PFSK-1 (cell line): ENCODE results near the gene SNRNP70.

Experiments used
- FOXP2 ChIP-seq: optimal IDR thresholded peaks from 2 replicates; pipeline ENCODE3; 2011; ENCODE audit warnings: borderline replicate concordance, control low read depth, inconsistent platforms; ENCODE audit not compliant: insufficient read depth; ENCODE audit errors: extremely low read length, extremely low read depth
- POLR2AphosphoS5 ChIP-seq: IDR thresholded peaks from 2 replicates; pipeline ENCODE4 v1.6.1; 2012; ENCODE audit warnings: low read depth, mild to moderate bottlenecking, control low read depth, low read length, moderate library complexity
- SIN3A ChIP-seq: IDR thresholded peaks from 2 replicates; pipeline ENCODE4 v1.6.1; 2012; ENCODE audit warnings: mild to moderate bottlenecking, low read length, moderate library complexity, borderline replicate concordance; ENCODE audit not compliant: insufficient read depth
- TAF1 ChIP-seq: IDR thresholded peaks from 2 replicates; pipeline ENCODE4 v1.6.1; 2012; ENCODE audit warnings: low read length, control low read depth, borderline replicate concordance; ENCODE audit not compliant: insufficient read depth
- TF ChIP-seq, protein P1 (sequence below), 2 experiments: IDR thresholded peaks; 2 replicates each; pipeline versions ENCODE4 v1.6.1 to v1.8.0; 2011 to 2012; ENCODE audit warnings: low read depth in 2 of 2, low read length in 2 of 2, control low read depth in 1 of 2, inconsistent platforms in 1 of 2, mild to moderate bottlenecking in 1 of 2, moderate library complexity in 1 of 2; ENCODE audit not compliant: insufficient read depth in 1 of 2

SNRNP70 gene

DNA sequence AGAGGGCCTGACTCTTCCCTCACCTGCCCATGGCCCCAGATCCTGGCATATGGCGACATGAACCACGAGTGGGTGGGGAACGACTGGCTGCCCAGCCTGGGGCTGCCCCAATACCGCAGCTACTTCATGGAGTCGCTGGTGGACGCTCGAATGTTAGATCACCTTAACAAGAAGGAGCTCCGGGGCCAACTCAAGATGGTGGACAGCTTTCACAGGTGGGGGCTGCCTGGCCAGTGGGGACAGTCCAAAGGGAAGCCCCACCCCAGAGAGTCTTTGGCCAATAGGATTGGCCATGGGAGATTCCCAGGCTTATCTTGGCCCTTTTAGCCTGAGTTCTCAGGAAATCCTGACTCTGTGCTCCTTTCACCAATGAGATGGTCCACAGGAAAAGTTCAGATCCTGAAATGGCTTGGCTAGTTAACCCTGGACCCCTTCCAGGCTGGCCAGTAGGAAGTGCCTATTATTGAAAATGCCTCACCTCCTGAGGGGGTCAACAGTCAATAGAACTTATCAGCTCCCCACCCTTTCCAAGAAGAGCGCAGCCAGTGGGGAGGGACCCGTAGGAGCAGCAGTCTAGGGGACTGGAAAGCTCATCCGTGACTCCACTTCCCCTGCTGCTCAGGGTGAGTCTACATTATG lies 62.9 kb downstream of the SNRNP70 start:
- TF ChIP-seq TAF1 = no peak
- no peak for TF ChIP-seq POLR2AphosphoS5
- TF ChIP-seq, protein P1, sequence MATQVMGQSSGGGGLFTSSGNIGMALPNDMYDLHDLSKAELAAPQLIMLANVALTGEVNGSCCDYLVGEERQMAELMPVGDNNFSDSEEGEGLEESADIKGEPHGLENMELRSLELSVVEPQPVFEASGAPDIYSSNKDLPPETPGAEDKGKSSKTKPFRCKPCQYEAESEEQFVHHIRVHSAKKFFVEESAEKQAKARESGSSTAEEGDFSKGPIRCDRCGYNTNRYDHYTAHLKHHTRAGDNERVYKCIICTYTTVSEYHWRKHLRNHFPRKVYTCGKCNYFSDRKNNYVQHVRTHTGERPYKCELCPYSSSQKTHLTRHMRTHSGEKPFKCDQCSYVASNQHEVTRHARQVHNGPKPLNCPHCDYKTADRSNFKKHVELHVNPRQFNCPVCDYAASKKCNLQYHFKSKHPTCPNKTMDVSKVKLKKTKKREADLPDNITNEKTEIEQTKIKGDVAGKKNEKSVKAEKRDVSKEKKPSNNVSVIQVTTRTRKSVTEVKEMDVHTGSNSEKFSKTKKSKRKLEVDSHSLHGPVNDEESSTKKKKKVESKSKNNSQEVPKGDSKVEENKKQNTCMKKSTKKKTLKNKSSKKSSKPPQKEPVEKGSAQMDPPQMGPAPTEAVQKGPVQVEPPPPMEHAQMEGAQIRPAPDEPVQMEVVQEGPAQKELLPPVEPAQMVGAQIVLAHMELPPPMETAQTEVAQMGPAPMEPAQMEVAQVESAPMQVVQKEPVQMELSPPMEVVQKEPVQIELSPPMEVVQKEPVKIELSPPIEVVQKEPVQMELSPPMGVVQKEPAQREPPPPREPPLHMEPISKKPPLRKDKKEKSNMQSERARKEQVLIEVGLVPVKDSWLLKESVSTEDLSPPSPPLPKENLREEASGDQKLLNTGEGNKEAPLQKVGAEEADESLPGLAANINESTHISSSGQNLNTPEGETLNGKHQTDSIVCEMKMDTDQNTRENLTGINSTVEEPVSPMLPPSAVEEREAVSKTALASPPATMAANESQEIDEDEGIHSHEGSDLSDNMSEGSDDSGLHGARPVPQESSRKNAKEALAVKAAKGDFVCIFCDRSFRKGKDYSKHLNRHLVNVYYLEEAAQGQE (IDR thresholded peaks at IDR 0.05; ENCODE audit: insufficient read depth in 1 of 2, low read depth in 2 of 2, low read length in 2 of 2) = no peak
- TF ChIP-seq FOXP2 = no peak
- TF ChIP-seq SIN3A = no peak

DNA sequence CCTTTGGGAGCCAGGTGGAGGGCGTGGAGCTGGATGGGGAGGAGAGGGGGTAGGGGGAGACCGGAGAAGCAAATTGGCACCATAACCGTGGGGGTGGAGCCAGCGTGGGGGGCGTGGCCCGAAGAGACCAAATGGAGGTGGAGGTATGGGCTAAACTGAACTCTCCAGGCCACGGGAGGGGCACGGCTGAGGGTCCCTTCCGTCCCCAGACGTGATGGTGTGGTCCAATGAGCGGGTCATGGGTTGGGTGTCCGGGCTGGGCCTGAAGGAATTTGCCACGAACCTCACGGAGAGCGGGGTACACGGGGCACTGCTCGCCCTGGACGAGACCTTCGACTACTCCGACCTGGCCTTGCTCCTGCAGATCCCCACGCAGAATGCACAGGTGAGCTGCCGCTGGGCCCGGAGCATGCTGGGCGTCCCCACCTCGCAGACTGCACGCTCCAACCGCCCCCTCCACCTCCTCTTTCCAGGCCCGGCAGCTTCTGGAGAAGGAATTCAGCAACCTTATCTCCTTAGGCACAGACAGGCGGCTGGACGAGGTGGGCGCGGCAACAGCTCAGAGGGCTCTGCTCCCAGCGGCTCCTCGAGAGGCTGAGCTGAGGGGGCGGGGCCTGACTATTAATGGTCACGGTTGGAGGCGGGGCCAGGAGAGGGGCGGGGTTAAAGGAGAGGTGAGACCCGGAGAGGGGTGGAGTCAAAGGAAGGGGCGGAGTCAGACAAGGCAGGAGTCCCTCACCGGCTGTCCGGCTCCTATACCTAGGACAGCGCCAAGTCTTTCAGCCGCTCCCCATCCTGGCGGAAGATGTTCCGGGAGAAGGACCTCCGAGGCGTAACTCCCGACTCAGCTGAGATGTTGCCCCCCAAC lies 63.8 kb downstream of the SNRNP70 start:
- peak; percentile 40; the same call in 1 of the 2 replicates for TF ChIP-seq SIN3A
- 0 out of 2 replicates have a peak, but pooled peaks have one; percentile 68 for TF ChIP-seq POLR2AphosphoS5
- peak; percentile 31 for TF ChIP-seq FOXP2
- TF ChIP-seq, protein P1 (IDR thresholded peaks at IDR 0.05; ENCODE audit: insufficient read depth in 1 of 2, low read depth in 2 of 2, low read length in 2 of 2) = peak; percentile 87 to 94
- no peak for TF ChIP-seq TAF1

DNA sequence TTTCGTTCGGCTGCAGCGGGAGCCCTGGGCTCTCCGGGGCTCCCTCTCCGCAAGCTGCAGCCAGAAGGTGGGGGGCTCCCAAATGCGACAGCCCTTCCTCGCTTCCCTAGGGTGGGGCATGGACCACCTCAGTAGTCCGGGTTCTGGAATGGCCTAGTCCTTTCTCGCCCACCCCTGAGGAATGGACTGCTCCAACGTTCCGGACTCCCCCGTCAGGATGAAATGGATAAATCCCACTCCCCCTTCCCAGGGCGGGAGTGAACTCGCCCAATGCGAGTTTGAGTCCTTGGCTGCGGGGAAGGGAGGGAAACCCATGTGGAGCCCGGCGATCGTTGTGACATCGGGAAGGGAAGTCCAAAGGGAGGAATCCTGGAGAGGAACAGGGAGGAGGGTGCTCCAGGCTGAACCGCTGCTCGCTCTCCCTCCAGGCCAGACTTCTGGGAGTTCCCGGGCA lies 64.4 kb downstream of the SNRNP70 start:
- TF ChIP-seq POLR2AphosphoS5 (peak; percentile 62), FOXP2 (no peak), TAF1 (peak; percentile 18; the same call in 1 of the 2 replicates)

DNA sequence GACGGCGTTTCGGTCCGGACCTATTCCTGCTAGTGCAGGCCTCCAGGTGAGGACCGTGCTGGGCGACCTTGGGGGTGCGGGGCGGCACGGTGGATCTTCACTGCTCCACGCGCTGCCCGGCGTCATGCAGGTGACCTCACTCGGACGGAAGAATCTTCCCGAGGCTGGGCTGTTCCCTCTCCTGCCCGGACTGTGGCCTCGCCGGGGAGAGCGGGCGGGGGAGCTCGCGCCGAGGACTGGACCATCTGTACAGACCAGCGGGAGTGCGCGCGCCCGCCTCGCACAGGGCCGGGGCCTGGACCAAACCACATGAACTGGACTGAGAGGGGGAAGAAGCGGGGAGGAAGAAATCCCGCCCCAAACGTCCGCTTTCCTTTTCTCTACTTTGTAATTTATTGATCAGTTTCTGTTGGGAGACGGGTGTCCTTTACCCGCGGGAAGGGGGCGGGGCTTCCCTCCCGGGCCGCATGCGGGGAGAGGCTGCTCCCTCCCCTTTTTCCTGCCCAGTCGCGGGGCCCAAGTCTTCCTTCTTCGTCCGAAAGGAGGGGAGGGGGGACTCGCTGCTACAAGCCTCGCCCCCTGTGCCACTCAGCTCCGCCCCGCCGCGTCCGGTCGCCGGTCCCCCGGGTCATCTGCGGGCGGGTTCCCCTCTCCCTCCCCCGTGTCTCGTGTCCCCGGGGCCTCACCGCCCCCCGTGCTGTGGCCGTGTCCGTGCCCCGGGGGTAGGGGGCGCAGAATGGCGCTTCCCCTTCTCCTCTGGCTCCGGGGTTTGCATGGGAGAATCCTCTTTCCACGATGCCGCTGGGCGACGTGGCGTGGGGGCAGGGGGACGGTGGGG lies 65.1 kb downstream of the SNRNP70 start:
- TF ChIP-seq TAF1 = peak; percentile 49; the same call in 1 of the 2 replicates
- TF ChIP-seq SIN3A = no peak
- no peak for TF ChIP-seq FOXP2
- TF ChIP-seq POLR2AphosphoS5 = peak; percentile 42; the same call in 1 of the 2 replicates
- TF ChIP-seq, protein P1 (IDR thresholded peaks at IDR 0.05; ENCODE audit: insufficient read depth in 1 of 2, low read depth in 2 of 2, low read length in 2 of 2) = peak in 1 of 2 experiments; percentile 32; a peak in 1 of 4 replicates

DNA sequence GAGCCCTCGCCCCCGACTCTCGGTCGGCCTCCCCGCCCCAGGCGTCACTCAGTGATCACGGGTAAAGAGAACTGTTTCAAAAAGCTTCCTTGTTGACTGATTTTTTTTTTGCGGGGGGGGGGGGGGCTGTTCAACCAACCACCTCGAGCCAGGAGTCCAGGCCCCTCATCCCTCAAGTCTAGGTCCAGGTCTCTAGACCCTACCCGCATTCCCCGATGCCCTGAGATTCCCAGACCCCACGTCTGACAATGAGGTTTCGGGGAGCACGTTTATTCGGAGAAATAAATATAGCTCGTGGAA lies 65.6 kb downstream of the SNRNP70 start:
- no peak for TF ChIP-seq SIN3A
- TF ChIP-seq, protein P1 (IDR thresholded peaks at IDR 0.05; ENCODE audit: insufficient read depth in 1 of 2, low read depth in 2 of 2, low read length in 2 of 2) = no peak
- TF ChIP-seq FOXP2 = no peak
- no peak for TF ChIP-seq TAF1
- no peak for TF ChIP-seq POLR2AphosphoS5
